HK-2 (cell line): ENCODE results near the gene TIMM9.
"Not testable (repeated sequence)": the region's sequence is repeated elsewhere in the genome, so short reads cannot be mapped to it uniquely, and the experiment has no call there.

Source experiments
- DNase-seq: peaks from one replicate; pipeline ENCODE4 v3.0.0-alpha.2; 2018; ENCODE audit not compliant: unreplicated experiment

The TIMM9 gene, protein sequence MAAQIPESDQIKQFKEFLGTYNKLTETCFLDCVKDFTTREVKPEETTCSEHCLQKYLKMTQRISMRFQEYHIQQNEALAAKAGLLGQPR

DNA sequence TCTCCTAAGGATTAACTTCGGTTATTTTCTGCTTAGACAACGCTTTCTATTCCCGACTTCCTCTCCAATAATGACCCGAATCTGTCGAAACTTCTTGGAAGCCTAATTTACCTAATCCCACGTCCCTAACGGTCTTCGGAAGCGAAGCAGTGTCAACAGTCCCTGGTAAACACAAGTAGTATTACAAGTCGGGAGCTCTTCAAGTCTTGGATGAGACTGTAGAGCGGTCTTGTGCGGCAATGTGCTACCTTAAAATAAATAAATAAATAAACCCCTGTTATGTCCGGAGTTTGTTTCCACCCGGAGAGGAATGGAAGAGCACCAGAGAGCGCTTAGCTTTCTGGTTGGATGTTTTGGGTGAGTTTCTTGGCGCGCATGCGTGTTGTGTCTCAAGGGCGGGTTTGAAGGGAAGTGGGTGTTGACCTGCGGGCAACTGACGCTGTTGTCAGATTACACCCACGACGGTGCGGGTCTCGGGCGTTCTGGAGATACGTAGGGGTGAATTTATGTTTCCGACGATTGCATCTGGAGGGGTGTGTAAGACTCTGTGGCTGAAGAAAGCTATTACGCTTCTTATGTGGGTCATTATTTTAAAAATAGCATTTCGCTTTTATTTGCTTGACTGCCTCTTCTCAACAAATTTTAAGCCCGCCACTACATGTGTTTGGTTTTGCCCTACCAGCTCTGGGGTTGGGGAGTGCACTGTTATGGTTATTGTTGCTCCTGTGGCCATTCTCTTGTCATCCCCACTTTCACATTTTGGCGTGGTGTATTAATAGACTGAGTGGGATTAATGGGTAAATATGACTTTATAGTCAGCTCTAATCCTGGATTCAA is at the start of gene TIMM9, which contains the start of gene KIAA0586:
Gene TIMM9 (minus strand): TSS at position 251 of the 837 bp plus-strand sequence. CDS start 15,586 bp downstream, outside the sequence.
Gene KIAA0586 (plus strand): TSS at position 439 of the 837 bp plus-strand sequence. CDS start 546 bp downstream, outside the sequence.
- peak; percentile 94 for DNase-seq

- DNase-seq: no peak
These were observed 49.0 kb upstream of the TIMM9 start for GRCh38 chr14:58476320-58476719.

GRCh38 chr14:58469309-58469708 is 42.0 kb upstream of the TIMM9 start:
- DNase-seq: no peak

DNA sequence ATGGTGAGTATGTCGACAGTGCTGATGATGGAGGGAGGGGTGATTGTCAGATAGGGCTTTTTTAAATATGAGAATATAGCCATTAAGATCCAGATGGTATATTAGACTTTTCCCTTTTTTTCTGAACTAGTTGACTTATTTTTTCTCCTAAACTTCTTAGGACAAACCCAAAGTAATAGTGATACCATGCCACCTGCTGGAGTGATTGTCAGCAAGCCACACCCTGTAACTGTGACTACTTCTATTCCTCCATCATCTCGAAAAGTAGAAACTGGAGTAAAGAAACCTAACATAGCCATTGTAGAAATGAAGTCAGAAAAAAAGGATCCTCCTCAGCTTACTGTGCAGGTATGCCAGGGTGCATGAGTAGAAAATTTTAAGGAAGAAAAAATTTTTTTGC is 40.2 kb upstream of the TIMM9 start:
- no peak for DNase-seq

DNA sequence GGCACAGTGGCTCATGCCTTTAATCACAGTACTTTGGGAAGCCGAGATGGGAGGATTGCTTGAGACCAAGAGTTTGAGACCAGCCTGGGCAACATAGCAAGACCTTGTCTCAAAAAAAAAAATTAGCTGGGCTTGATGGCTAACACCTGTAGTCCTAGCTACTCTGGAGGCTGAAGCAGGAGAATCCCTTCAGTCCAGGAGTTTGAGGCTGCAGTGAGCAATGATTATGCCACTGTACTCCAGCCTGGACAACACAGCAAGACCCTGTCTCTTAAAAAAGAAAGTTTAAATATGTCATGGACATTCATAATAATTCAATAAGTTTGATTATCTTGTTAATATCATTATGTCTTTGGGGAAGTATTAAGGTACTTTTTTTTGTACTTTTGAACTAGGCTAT is 39.1 kb upstream of the TIMM9 start:
- no peak for DNase-seq

DNA sequence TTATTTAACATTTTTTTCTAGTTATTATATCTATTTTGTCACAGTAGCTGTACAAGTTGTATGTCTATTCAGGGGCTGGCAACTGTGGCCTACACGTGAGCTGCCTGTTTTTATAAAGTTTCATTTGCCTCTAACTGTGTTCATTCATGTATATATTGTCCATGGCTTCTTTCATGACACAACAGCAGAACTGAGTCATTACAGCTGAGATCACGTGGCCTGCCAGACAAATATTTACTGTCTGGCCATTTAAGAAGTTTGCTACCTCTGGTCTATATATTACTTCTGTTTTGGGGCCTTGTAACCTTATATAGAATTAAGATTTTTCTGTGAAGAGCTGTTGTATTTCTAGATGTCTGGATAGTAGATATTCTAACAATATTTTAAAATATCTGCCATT is 38.1 kb upstream of the TIMM9 start:
- peak; percentile 3 for DNase-seq

GRCh38 chr14:58464652-58465051 is 37.3 kb upstream of the TIMM9 start:
- DNase-seq: no peak

DNA sequence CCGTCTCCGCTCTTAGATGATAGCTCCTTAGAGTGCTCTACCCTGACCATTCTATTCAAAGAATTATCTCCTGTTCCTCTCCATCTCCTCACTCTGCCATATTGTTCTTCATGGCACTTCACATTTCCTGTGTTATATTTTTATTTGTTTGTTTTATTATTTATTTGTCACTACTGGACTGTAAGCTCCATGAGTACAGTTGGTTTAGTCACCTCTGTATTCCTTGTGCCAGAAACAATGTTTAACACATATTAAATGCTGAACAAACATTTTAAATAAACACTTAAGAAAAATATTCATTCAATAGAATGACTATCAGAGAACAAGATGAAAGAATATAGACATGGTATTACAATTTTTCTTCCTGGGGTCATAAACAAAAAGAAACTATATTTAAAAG is 35.8 kb upstream of the TIMM9 start:
- no peak for DNase-seq

GRCh38 chr14:58460772-58461171 is 33.4 kb upstream of the TIMM9 start:
- DNase-seq: no peak

- DNase-seq: no peak
These were observed 28.4 kb upstream of the TIMM9 start for GRCh38 chr14:58455593-58456265.

- DNase-seq: no peak
These were observed 17.3 kb upstream of the TIMM9 start for GRCh38 chr14:58444627-58445026.

DNA sequence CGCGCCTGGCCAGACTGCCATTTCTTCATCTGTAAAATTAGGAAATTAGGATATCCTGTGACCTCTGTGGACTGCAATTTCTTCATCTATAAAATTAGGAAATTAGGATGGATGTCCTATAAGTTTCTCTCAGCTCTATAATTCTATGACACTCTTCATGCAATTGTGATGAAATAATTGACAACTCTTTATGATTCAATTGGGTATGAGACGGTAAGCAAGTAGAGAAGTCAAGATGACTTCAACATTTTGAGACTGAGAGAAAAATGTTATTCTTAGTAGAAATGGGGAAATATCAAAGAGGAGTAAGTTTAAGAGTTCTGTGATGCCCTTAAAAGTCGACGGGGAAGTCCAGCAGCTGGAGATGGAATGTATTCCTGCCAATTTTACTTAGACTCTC is 12.1 kb upstream of the TIMM9 start:
- no peak for DNase-seq

DNA sequence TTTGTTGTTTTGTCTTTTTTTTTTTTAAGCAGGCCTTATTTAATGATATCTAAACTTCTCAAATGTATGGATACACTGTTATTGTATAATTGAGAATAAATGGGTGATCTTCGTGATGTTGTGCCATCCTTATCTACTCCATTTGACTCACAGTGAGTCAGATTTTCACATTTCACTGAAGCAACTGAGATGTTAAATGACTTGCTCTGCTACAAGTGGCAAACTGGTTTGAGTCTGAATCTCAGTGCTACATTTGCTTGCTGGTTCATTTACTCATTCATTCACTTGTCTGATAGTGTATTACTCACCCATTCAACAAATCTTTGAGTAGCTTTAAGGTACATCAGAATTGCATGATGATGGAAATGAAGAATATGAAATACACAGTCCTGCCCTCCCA is 2.8 kb upstream of the TIMM9 start:
- DNase-seq: no peak

DNA sequence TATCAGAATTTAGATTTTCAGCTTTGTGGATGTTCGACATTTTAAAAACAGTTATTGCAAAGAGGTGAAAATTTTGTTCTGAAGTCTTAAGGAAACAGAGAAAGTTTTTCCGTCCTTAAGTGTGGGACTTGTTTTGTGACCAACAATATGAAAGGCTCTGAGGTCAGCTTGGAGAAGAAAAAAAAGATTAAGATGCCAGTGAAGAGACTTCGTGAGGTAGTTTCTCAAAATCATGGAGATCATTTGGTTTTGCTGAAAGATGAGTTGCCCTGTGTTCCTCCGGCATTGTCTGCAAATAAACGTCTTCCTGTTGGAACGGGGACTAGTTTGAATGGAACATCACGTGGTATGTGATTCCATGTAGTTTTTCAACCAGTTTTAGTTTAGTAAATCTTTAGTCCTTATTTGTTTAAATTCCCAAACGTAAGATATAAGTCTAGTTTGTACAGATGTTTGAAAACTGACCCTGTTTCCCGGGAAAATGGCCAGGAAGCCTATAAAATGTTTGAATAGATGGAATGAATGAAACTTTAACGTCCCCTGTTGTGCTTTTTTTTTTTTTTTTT is 870 bp upstream of the TIMM9 start:
- peak; percentile 16 for DNase-seq

- peak; percentile 56 for DNase-seq
These were observed 556 bp downstream of the TIMM9 start for GRCh38 chr14:58426670-58427280.

GRCh38 chr14:58416934-58417333 is 10.4 kb downstream of the TIMM9 start:
- not testable (repeated sequence) for DNase-seq

GRCh38 chr14:58415636-58416547 is 11.4 kb downstream of the TIMM9 start:
- no peak for DNase-seq

DNA sequence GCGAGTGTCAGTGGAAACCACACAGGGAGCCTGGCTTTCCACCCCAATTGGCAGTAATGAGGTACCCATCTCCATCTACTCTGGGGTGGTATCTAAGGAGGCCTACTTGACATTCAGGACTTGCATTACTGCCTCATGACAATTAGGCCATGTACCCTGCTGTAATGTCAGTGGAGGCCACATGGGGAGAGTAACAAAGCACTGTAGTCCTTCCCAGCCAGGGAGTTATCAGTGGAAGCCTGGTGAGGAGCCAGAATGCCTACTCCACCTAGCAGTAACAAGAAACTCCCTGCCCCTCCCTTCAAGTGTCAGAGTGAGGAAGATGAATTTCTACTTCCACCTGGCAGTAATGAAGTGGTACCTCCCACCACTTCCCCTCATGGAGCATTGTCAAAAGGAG is 12.5 kb downstream of the TIMM9 start:
- no peak for DNase-seq

- DNase-seq: no peak
These were observed 18.6 kb downstream of the TIMM9 start for GRCh38 chr14:58408681-58409215.

DNA sequence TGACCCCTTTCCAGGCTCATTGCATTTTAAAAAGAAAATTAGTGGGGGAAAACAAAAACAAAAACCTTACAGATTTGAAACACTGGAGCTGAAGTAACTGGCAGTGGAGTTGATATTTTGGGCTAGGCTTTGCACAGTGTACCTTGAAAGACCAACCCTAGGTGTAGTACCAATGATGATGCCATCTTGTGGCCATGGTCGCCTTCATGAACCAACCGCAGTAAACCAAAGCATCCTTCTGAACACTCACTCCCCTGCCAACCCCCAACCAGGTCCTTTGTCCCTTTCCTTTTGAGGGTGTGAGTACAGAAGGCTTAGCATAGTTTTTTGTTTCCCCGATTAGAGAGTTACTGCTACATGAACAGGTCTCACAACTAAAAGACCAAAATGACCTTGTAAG is 25.7 kb downstream of the TIMM9 start:
- no peak for DNase-seq

- no peak for DNase-seq
These were observed 28.4 kb downstream of the TIMM9 start for GRCh38 chr14:58398895-58399294.
